ENCODE measurements around the gene UBE2V1.
A peak's percentile ranks its signal among the peaks of the same experiment; 100 is the strongest.
"Not testable (repeated sequence)": the region's sequence is repeated elsewhere in the genome, so short reads cannot be mapped to it uniquely, and the experiment has no call there.

UBE2V1 gene

DNA sequence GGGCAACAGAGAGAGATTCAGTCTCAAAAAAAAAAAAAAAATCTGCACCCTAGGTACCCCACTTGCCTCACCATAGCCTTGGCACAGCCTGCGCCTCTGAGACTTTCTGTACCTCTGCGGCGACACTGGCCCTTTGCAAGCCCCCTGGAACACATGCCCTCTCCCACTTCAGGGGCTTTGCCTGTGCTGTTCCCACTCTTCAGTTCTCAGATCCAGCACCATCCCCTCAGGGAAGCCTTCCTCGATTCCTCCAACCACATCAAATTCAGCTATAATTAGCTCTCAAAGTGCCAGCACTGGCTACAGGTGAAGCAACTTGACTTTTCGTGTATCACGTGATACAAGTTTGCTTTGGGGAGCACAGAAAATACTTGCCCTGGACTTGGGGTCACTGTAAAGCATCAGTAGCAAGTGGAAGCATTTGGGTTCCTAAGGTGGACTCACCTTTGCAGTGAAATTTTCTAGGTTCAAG, 2.1 kb upstream of the UBE2V1 start:
- no peak for DNase-seq (ENCODE audit: low read depth in 2 of 2)

DNA sequence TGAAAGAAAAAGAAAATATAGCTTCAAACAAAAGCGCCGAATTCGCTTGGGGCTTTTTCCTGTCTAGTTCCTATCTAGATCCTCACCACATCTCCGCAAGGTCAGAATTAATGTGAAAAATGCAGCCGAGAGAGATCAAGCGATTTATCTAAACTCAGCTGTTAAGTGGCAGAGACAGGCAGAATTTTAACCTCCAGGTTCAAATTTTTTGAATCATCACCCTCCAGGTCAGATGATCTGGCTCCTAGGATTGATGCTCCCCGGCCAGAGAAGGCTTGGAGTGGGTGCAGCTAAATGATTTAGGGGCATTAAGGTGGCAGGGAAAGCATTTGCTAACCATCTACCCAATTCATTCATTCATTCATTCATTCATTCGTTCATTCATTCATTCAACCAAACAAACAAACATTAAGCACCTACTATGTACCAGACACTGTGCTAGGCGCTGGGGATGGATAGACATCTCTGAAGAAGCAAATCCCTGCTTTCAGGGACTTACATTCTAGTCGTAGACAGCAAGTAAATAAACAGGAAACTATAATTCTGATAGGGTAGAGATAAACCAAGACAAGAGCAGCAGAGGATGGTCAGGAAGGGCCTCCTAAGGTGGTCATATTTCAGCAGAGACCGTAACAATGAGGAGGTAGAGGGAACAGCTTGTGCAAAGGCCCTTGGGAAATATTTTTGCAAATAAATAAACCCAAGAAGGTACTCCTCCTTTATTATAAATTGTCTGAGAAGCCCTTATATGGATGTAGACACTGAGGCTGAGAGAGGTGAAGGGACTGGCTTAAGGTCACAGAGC, 672 bp upstream of the UBE2V1 start:
- no peak for DNase-seq (ENCODE audit: low read depth in 2 of 2)

DNA sequence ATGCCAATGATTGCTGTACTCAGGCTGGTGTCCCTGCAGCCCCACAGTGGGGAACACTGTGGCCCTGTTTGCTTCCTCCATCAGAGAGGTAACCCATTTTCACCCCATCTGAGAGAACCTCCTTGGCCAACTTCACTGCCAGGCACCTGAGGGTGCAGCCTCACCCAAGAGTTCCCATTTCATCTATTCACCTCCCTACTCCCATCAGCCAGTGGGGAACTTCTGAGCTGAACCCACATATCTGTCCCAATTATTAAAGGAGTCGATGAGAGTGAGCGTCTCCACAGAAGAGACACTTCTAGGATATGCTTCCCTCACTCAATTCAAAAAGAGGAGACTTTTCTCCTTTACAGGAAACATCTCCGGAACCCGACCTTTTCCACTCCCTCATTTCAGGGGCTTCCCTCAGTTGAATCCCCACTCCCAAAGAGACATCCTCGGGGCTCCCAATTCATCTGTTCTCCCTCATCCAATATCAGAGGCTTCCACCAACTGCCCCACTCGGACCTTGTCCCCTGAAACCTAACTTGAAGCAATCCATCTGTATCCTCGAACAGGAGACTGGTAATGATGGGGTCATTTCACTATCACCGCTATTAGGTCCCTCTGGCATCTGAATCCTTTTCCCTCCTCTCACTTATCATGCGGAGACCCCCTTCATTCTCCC, 988 bp downstream of the UBE2V1 start:
- DNase-seq (ENCODE audit: low read depth in 2 of 2): no peak

DNA sequence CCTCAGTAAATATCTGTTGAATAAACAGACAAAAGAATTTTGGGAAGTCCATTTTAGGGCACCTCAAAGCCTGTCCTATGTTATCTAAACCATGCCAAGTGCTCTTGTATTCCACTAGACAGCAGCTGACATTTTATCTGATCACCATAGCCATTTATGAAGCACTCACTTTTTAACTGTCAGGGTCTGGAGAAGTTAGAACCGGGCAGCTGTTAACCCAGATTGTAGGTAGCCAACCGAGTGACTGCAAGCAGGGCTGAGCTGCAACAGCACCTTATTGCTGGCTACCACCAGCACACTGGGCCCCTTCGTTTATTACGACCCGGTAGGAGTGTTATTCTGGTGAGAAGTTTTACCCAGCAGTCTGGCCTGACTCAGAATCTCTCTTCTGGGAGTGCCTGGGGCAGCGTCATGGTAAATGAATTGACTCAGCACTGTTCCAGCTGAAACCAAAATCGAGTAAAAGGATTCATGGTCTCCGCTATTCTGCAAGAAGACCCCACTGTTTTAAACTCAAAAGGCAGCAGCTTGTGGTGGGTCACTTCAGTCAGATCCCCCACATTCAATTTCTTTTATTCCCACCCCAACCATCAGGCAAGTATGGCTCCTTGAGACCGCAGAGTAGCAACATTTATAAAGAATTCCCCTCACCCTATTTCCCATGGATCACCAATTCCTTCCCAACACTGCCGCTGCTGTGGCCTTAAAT, 1.7 kb downstream of the UBE2V1 start:
- peak in 1 of 2 donors; percentile 14 for DNase-seq (ENCODE audit: low read depth in 2 of 2)

DNA sequence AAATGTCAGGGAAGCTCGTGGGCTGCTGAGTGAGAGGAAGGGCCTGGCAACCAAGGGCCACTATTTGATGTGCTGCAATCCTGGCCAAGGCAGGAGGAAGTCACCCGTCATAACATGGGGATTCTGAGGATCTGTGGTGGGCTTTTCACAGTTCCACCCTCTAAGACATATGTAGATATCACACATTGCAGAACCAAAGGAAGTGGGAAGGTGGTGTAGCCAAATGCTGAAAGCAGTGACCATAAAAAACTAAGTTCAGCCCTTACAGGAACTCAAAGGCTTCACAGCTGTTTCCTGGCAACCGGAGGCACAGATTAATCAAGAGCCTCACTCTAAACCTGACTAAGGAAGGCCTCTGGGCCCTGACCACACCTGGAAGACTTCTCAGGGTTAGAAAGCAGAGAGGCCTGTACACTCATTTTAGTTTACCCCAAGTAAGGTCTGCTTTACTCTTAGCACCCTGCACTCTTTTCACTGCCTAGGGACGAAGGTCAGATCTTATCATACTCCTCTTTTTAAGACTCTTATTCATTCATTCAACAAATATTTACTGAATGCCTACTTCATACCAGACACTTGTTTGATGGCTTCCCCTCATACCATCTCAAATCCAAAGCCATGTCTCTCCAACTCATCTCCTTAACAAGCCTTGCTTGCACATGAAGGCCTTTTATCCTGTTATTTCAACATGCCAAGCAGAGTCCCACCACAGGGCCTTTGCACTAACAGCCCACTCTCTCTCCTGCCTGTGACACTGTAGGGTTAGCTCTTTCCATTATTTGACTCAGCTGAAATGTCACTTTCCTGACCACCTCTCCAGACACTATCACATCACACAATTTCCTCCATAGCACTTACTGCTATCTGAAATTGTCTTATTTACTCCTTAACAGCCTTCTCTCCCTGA, 2.6 kb downstream of the UBE2V1 start:
- DNase-seq (ENCODE audit: low read depth in 2 of 2): no peak

DNA sequence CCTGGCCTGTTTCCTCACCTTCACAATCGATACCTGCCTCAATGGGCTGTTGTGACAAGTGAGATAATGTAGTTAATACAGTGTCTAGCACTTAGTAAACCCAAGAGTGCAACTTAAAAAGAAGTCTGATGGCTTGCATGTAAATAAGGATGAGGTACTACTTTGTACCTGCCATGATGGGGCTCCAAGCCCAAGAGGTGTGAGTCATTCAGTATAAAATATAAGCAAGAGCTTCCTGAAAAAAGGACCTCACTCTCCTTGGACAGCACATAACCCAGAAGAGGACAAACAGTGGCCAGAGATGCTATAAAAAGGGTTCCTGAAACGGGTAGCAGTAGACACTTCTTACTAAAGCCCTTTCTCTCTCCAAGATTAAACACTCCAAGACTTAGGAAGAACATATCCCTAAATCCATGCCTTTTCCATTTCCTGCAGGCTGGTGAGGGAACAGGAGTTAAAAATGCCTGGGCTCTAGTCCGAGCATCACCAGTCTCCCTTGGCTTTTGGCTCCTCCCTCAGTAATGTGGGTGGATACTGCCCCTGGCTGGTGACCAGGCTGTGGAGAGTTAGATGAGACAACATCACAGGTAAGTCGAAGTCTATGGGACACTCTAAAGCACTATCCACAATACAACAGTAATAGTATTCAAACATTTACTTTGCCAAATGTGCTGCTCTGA, 4.3 kb downstream of the UBE2V1 start:
- no peak for DNase-seq (ENCODE audit: low read depth in 2 of 2)

DNA sequence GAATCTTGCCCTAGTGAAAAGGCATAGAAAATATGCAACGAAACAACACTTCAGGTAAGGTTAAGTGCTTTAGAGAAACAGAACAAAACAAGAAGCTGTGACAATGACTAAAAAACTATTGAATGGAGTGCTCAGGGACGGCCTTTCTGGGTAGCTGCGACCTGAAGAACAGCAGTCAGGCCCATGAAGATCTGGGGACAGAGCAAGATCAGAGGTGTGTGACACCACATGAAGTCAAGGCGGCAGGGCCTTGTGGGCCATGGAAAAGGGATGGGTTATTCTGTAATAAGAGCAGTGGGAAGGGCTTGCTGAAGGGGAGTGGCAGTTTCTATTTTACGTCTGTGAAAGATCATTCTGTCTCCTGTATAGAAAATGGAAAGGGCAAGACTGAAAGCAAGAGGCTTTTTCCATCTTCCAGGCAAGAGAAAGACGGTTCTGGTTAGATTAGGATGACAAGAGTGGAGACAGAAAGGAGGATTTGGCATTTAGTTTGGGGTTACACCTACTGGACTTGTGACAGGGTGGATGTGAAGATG, 5.1 kb downstream of the UBE2V1 start:
- DNase-seq (ENCODE audit: low read depth in 2 of 2): no peak

DNA sequence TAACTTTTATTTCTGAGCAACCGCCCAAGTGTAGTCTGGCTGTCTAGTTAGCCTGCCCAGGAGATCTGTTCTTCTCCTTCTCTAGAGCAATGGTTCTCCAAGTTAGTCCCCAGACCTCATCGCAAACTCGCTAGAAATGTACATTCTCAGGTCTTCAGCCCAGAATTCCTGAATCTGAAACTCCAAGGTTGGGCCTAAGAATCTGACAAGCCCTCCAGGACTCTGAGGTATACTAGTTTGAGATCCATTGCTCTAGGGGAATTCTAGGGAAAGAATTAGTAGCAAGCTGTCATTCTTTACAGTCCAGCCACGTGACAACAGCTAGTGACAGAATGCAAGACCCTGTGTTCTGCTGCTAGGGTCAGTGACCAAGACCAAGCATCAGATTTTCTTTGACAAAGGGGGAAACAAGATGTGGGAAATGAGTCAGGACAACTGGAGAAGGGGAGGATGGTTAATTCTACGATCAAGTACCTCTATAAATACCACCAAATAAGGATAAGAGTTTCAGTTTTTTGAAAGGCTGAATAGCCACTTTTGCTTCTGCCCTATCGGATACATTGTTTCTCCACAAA, 5.8 kb downstream of the UBE2V1 start:
- no peak for DNase-seq (ENCODE audit: low read depth in 2 of 2)

DNA sequence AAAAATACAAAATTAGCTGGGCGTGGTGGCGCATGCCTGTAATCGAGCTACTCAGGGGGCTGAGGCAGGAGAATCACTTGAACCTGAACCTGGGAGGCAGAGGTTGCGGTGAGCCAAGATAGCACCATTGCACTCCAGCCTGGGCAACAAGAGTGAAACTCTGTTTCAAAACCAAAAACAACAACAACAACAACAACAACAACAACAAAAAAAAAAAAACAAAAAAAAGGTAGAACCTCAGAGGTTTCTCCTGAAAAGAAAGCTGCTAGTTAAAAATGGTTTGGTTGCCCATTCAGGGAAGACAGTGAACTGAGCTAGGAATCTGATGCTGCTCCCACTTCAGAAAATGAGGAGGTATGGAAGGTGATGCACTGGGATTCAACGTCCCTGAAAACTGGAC, 6.3 kb downstream of the UBE2V1 start:
- DNase-seq (ENCODE audit: low read depth in 2 of 2): not testable (repeated sequence)

DNA sequence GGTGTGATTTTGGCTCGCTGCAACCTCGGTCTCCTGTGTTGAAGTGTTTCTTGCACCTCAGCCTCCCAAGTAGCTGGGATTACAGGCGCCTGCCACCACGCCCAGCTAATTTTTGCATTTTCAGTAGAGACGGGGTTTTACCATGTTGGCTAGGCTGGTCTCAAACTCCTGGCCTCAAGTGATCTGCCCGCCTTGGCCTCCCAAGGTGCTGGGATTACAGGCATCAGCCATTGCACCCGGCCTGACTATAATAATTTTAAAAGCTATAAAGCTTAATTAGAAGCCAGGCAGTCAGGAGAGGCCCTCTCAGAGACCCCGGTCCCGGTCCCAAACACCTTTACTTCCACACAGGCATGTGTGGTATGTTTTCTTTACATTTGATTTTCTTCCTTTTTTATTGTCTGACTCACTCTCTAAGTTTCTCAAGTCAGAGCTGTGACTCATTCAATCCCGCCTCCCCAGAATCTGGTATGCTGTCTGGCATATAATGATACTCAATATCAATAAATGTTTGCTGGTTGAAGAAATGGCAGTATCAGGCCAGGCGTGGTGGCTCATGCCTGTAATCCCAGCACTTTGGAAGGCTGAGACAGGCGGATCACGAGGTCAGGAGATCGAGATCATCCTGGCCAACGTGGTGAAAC, 9.4 kb downstream of the UBE2V1 start:
- DNase-seq (ENCODE audit: low read depth in 2 of 2): not testable (repeated sequence)

DNA sequence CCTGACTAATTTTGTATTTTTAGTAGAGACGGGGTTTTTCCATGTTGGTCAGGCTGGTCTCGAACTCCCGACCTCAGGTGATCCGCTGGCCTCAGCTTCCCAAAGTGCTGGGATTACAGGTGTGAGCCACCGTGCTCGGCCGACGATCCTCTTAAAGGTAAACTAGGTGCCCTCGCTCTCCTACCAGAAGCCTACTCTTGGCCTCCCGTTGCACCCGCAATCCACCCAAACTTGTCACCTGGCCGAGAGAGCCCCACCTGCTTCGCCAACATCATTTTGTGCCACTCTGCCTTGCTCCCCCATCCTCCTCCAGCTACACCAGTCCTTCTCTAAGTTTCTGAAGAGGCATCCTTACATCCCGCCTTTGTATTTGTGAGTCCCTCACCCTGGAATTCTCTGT, 10.4 kb downstream of the UBE2V1 start:
- DNase-seq (ENCODE audit: low read depth in 2 of 2): not testable (repeated sequence)

DNA sequence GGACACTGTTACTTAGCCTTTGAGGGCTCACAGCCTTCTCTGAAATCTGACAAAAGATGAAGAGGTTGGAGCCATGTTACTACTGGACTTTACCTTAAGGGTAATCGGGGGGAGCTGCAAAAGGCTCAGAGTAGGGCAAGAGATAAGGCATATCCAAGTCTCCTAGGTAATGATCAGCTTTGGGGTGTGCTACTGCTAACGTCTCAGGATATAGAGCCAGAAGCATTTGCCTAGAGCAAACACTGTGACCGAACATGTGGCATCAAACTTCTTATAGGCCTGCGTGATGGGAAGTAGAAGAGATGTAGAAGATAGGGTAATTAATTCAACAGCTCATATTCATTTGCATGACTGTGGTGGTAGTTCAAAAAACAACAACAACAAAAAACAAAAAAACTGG, 11.1 kb downstream of the UBE2V1 start:
- DNase-seq (ENCODE audit: low read depth in 2 of 2): no peak

DNA sequence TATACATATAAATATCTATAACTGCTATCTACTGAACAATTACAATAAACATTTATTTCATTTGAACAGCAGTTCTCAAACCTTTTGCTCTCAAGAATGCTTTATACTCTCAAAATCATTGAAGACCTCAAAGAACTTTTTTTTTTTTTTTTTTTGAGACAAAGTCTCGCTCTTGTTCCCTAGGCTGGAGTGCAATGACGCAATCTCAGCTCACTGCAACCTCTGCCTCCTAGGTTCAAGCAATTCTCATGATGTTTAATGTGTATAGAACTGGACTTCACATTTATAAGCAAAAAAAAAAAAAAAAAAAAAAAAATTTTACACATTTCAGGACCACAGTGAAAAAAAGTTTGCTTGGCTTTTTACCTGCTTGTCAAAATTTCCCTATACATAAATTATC, 11.7 kb downstream of the UBE2V1 start:
- no peak for DNase-seq (ENCODE audit: low read depth in 2 of 2)

DNA sequence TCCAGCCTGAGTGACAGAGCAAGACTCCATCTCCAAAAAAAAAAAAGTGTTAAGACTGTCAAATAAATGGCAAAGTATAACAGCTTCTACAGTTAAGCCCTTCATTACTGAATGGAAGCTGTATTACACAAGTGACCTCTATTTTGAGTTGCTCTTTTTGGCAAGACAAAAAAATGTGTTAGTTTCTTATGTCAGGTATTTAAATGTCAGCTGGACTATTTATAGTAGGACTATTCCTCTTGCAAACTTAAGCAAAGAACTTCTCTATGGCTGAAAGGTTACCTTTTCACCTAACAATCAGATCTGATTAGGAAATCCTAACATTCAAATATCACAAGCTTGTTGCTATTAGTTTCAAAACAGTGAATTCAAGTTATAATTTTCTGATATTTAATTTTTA, 12.4 kb downstream of the UBE2V1 start:
- no peak for DNase-seq (ENCODE audit: low read depth in 2 of 2)

DNA sequence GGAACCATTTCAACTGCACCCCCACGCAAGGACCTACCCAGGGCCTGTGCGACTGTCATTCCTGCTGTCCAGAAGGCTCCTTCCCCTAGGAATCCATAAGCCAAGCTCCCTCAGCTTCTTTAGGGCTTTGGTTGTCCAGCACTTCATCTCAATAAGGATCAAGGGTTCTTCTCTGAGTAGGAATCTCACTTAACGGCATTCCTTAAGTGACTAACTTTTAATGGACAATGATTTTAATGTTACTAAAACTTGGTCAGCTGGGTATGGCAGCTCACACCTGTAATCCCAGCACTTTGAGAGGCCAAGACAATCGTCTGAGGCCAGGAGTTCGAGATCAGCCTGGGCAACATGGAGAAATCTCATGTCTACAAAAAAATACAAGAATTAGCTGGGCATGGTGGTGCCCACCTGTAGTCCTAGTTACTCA, 13.4 kb downstream of the UBE2V1 start:
- DNase-seq (ENCODE audit: low read depth in 2 of 2): no peak

DNA sequence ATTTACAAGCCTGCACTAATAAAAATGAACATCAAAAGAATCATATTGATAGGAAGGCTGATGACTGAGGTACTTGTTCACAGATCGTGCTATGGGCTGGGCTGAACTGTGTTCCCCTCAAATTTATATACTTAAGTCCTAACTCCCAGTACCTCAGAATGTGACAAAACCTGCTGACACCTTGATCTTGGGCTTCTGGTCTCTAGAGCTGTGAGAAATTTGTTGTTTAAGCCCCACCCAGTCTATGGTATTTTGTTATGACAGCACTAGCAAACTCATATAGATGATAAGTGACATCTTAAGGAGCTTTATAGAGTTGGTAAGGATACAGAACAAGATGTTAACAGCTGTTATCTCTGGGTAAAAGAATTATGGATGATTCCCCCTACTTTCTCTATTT, 13.8 kb downstream of the UBE2V1 start:
- DNase-seq (ENCODE audit: low read depth in 2 of 2): no peak

DNA sequence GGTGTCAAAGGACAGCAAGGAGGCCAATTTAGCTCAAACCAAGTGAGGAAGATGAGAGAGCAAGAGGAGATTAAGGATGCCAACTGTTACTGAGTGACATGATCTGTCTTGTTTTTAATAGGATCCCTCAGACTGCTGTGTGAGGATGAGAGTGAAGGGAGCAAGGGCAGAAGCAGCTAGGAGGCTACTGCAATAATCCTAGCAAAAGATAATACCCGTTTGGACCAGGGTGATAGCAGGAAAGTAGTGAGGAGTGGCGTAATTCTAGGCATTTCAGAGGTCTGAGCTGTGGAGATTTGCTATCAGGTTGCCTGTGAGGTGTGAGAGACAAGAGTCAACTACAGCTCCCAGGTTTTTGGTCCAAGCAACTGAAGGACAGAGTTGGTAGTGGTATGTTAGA, 14.7 kb downstream of the UBE2V1 start:
- DNase-seq (ENCODE audit: low read depth in 2 of 2): no peak

DNA sequence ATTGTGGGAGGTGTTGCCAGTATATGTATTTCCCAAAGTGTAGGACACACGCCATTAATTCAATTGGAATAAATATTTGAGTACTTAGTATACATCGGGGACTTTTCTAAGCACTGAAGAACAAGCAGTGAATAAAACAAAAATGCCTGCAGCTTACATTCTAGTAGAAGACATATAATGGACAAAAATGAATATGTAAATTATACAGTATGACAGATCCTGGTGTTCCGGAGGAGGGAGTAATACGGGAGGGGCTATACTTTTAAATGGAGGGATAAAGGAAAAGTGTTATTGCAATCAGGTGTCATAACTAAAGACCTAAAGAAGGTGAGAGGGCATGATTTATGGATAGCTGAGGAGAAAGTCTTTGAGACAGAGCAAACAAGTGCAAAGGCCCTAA, 15.1 kb downstream of the UBE2V1 start:
- DNase-seq (ENCODE audit: low read depth in 2 of 2): no peak

DNA sequence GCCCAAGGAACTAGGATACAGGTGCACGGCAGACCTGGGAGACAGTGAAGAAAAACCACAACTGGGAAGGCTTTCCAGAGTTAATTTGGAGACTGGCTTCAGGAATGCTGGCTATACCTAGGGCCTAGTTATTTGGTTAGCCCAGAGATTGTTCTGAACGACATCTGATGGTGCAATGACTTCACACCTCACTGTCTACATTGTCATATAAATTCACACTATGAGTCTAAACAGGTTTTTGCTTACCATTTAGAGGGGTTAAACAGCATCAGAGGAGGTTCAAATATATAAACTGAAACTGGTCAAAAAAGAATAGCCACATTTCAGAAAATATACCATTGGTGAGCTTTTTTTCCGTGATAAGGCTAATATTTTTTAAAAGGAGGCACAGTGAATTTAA, 16.7 kb downstream of the UBE2V1 start:
- no peak for DNase-seq (ENCODE audit: low read depth in 2 of 2)
